SU-DHL-6 (cell line): ENCODE results near the gene SCN5A.

Source experiments
- H2AFZ ChIP-seq: fragments of 200-600 bp; sonication (generic); 2 replicates; pipeline ENCODE4 v1.6.1; 2014; ENCODE audit warnings: low read depth, mild to moderate bottlenecking, moderate library complexity, mixed read lengths, antibody characterized with exemption, low read length; ENCODE audit not compliant: severe bottlenecking
- H3F3A ChIP-seq: fragments of 200-600 bp; shearing (Covaris generic); 2 replicates; pipeline ENCODE4 v1.6.0; 2016; ENCODE audit warnings: antibody characterized with exemption, mild to moderate bottlenecking; ENCODE audit not compliant: insufficient read depth
- H3K27ac ChIP-seq: fragments of 200-600 bp; sonication (generic); 2 replicates; pipeline ENCODE4 v1.5.1; 2016; ENCODE audit warnings: low read depth, mild to moderate bottlenecking, low read length, moderate library complexity, mixed read lengths
- H3K27me3 ChIP-seq: fragments of 200-600 bp; sonication (generic), shearing (Covaris generic); 2 replicates; pipeline ENCODE4 v1.6.0; 2014; ENCODE audit warnings: mild to moderate bottlenecking, low read length
- H3K36me3 ChIP-seq: fragments of 200-600 bp; sonication (generic); 2 replicates; pipeline ENCODE4 v1.6.1; 2014; ENCODE audit warnings: mild to moderate bottlenecking, low read length, mixed read lengths
- H3K4me2 ChIP-seq: fragments of 300-600, 200-600 bp; shearing (Covaris generic), sonication (generic); 2 replicates; pipeline ENCODE4 v1.6.0; 2014; ENCODE audit warnings: low read length, low read depth, mild to moderate bottlenecking; ENCODE audit not compliant: poor library complexity, severe bottlenecking
- H3K4me3 ChIP-seq: fragments of 200-600 bp; sonication (generic); 2 replicates; pipeline ENCODE4 v1.5.1; 2014; ENCODE audit warnings: antibody characterized with exemption, low read length, mild to moderate bottlenecking, mixed read lengths; ENCODE audit not compliant: insufficient read depth, poor library complexity, severe bottlenecking
- H3K79me2 ChIP-seq: fragments of 200-600 bp; sonication (generic); 2 replicates; pipeline ENCODE4 v1.6.1; 2014; ENCODE audit warnings: mild to moderate bottlenecking, low read length, moderate library complexity; ENCODE audit not compliant: insufficient read depth
- H3K9ac ChIP-seq: fragments of 200-600 bp; sonication (generic); 2 replicates; pipeline ENCODE4 v1.7.0; 2014; ENCODE audit warnings: mild to moderate bottlenecking, low read length
- H3K9me2 ChIP-seq: fragments of 200-600 bp; sonication (generic); replicated peaks from 2 replicates; pipeline ENCODE4 v1.6.1; 2014; ENCODE audit warnings: low read length; ENCODE audit not compliant: insufficient read depth
- H3K9me3 ChIP-seq: fragments of 200-600 bp; sonication (generic); 2 replicates; pipeline ENCODE4 v1.6.1; 2014; ENCODE audit warnings: low read length, mixed read lengths; ENCODE audit not compliant: insufficient read depth
- H4K20me1 ChIP-seq: fragments of 200-600 bp; sonication (generic); 2 replicates; pipeline ENCODE4 v1.6.1; 2014; ENCODE audit warnings: low read depth, mild to moderate bottlenecking, antibody characterized with exemption, low read length, moderate library complexity, mixed read lengths
- EZH2phosphoT487 ChIP-seq: fragments of 200-600 bp; sonication (generic), shearing (Covaris generic); conservative IDR thresholded peaks from 2 replicates; pipeline ENCODE4 v1.6.1; 2018; ENCODE audit warnings: mild to moderate bottlenecking, antibody characterized with exemption, low read length, moderate library complexity, mixed read lengths
- TF ChIP-seq, protein P1 (sequence below): fragments of 200-600 bp; sonication (generic); IDR thresholded peaks from one replicate; pipeline ENCODE4 v1.5.1; 2017; ENCODE audit warnings: antibody characterized with exemption, mild to moderate bottlenecking, low read length, moderate library complexity; ENCODE audit not compliant: insufficient read depth, poor library complexity, severe bottlenecking

SCN5A gene

GRCh38 chr3:38651153-38651789 is 1.8 kb upstream of the SCN5A start:
- no peaks in the 10 kb centered on the region for H4K20me1 ChIP-seq
- no peak for TF ChIP-seq EZH2phosphoT487
- TF ChIP-seq, protein P1, sequence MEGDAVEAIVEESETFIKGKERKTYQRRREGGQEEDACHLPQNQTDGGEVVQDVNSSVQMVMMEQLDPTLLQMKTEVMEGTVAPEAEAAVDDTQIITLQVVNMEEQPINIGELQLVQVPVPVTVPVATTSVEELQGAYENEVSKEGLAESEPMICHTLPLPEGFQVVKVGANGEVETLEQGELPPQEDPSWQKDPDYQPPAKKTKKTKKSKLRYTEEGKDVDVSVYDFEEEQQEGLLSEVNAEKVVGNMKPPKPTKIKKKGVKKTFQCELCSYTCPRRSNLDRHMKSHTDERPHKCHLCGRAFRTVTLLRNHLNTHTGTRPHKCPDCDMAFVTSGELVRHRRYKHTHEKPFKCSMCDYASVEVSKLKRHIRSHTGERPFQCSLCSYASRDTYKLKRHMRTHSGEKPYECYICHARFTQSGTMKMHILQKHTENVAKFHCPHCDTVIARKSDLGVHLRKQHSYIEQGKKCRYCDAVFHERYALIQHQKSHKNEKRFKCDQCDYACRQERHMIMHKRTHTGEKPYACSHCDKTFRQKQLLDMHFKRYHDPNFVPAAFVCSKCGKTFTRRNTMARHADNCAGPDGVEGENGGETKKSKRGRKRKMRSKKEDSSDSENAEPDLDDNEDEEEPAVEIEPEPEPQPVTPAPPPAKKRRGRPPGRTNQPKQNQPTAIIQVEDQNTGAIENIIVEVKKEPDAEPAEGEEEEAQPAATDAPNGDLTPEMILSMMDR = peak; percentile 88
- no peak overlapping the region for H3K9ac ChIP-seq
- H3K9me3 ChIP-seq = no peaks in the 10 kb centered on the region
- H3K27ac ChIP-seq = no peak overlapping the region
- no peaks in the 10 kb centered on the region for H3F3A ChIP-seq
- no peaks in the 10 kb centered on the region for H3K27me3 ChIP-seq
- H3K36me3 ChIP-seq = no peaks in the 10 kb centered on the region
- no peaks in the 10 kb centered on the region for H3K9me2 ChIP-seq
- H3K4me2 ChIP-seq = no peak overlapping the region
- no peaks in the 10 kb centered on the region for H3K79me2 ChIP-seq
- H3K4me3 ChIP-seq = no peak overlapping the region
- H2AFZ ChIP-seq = no peak overlapping the region

- no peaks in the 10 kb centered on the region for H3K79me2 ChIP-seq
- H3K27ac ChIP-seq = no peak overlapping the region
- no peaks in the 10 kb centered on the region for H3K36me3 ChIP-seq
- H3K4me2 ChIP-seq = peak overlapping the region; percentile 51
- no peak overlapping the region for H3K4me3 ChIP-seq
- H3F3A ChIP-seq = no peaks in the 10 kb centered on the region
- H3K27me3 ChIP-seq = no peaks in the 10 kb centered on the region
- no peaks in the 10 kb centered on the region for H3K9me2 ChIP-seq
- H3K9ac ChIP-seq = no peak overlapping the region; the same call in 1 of the 2 replicates
- H4K20me1 ChIP-seq = no peaks in the 10 kb centered on the region
- H2AFZ ChIP-seq = peak overlapping the region; percentile 82
- TF ChIP-seq, protein P1 = no peak
- no peak for TF ChIP-seq EZH2phosphoT487
- no peaks in the 10 kb centered on the region for H3K9me3 ChIP-seq
Measured at GRCh38 chr3:38650248-38650951, 913 bp upstream of the SCN5A start.

GRCh38 chr3:38648659-38649499 is 608 bp downstream of the SCN5A start:
- Histone ChIP-seq H2AFZ (no peak overlapping the region), H3K36me3 (no peaks in the 10 kb centered on the region), H3K4me2 (peak overlapping the region; percentile 50), H3K9ac (peak overlapping the region; percentile 22; the same call in 1 of the 2 replicates), H3K27me3 (no peaks in the 10 kb centered on the region), H3K4me3 (peak overlapping the region; percentile 38), H3K79me2 (no peaks in the 10 kb centered on the region), H4K20me1 (no peaks in the 10 kb centered on the region), H3K27ac (no peak overlapping the region), H3F3A (no peaks in the 10 kb centered on the region), H3K9me2 (no peaks in the 10 kb centered on the region), H3K9me3 (no peaks in the 10 kb centered on the region)
- TF ChIP-seq, protein P1 = no peak
- no peak for TF ChIP-seq EZH2phosphoT487
